SW 1271 (cell line): ENCODE measurements around the gene KRT3.

ENCODE experiments used
- DNase-seq, 2 experiments: peaks; one replicate each; lab custom pipeline; 2025; lab: John Stamatoyannopoulos, UW

The KRT3 gene

DNA sequence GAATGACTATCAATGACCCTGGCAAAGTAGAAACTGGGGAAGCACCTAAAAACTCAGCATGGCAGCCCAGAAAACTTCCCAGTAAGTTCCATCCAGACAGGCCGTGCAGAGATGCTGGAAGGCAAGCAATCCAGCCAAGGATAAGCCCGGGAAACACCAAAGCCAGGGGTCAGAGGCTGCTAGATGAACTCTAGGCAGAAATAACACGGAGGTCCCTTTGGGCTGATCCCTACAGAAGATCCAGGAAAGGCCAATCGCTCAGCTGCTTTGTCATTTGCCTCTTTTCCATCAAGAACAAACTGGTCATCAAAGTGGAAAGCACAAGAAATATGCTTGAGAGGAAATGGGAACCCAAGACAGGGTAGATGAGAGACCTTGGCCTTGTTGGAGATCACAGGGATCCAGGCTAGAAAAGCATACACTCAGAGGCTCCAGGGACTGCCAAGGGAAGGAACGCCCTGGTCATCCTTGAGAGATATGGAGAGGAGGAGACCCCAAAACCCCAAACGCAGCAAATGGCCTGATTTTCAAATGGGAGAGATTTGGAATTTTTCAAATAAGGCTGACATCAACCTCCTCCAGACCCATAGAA, 31.7 kb upstream of the KRT3 start:
- DNase-seq: no peak

DNA sequence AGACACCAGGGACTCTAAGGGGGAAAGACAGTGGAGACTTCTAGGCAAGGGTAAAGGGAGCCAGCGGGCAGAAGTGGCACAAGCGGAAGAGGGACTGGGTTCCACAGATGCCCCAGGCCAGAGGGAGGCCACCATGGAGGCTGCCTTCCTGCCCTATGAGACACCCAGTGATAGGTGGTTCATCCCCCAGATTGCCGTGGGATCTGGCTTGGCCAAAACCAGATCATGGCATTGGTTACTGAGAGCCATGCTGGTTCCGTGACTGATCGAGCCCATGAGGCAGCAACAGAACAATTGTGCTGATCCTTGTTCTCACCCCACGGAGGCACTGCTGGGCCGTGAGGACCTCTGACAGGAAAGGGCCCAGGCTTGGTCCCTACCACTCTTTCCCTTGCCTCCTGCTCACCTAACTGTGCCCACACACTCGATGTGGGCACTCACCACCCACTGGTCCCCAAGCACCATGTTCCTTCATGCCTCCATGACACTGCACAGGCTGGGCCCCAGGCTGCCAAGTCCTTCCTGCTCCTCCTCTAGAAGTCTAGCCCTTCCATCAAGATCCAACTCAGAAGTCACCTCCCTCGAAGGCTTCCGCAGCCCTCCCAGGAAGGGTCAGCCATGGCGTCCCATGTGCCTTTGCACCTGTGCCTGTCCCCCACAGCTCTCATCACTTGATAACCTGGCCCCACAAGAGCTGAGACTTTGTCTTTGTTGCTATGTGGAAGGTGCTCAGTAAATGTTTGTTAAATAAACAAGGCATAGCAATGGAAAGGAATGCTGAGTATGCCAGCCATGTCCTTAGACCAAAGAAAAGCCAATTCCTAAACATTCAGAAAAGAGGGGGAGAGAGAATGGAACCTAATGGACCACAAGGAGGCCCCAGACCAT, 30.9 kb upstream of the KRT3 start:
- DNase-seq: no peak

DNA sequence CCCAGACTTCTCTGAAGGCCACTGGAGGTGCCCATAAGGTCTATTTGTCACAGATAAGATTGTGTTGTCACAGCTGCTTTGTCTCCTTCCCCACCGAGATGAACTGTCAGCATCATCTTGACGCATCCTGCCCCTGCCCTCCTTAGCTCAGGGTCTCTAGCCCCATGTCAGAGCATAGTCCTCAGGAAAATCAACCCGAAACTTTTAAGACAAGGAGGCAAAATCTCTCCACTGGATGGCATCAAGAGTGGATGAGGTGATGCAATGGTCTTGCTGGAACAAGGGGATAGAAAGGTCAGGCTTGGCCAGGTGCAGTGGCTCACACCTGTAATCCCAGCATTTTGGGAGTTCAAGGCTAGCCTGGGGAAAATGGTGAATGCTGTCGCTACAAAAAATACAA, 30.0 kb upstream of the KRT3 start:
- no peak for DNase-seq

DNA sequence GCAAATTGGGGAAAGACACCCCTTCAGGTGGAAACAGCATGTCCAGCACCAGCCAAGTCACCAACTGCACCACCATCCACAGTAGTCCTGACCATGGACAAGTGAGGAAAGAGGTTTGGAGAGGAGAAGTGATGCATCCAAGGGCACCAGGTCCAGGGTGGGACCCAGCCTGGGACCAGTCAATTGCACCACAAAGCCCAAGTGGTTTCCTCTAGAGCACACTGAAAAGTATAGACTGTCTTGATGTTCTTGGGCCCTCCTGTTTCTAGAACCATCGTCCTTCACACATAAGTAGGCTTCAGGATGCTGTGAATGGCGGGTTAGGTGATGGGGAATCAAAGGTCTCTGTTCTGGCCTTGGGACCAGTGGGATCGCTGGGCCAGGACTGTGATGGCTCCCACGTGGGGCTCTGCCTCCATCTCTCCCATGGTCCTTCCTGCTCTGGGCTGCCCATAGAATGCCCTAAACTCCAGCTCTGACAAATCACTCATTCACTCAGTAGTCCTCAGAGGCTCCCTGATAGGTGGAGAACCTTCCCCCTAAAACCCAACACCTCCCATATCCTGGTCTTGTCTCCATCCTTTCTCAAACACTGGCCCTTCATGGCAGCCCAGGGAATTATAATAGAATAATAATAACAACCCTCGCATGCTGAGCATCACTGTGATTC, 29.0 kb upstream of the KRT3 start:
- DNase-seq: no peak

DNA sequence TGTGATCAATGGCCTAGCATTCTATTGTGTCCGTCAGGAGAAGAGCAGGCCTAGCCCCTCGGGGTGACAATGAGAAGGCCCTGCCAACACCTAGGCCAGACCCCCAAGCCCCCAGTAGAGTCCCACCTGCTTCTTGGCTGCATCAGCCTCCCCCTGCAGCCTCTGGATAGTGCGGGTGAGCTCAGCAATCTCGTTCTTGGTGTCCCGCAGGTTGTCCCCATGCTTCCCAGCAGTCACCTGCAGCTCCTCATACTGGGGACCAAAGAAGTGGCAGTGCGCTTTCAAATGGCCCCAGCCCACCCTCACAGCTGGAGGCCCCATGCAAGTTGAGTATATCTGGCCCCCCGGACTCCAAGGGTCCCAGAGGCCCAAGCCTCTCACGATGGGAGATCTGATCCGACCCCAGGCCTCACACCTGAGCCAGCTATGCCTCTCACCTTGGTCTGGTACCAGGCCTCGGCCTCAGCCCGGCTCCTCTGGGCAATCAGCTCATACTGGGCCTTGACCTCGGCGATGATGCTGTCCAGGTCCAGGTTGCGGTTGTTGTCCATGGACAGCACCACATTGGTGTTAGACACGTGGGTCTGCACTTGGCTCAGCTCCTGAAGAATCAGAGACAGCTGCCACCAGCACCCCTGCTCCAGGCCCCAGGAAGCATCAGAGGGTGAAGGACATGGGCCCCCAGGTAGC, 28.0 kb upstream of the KRT3 start:
- no peak for DNase-seq

DNA sequence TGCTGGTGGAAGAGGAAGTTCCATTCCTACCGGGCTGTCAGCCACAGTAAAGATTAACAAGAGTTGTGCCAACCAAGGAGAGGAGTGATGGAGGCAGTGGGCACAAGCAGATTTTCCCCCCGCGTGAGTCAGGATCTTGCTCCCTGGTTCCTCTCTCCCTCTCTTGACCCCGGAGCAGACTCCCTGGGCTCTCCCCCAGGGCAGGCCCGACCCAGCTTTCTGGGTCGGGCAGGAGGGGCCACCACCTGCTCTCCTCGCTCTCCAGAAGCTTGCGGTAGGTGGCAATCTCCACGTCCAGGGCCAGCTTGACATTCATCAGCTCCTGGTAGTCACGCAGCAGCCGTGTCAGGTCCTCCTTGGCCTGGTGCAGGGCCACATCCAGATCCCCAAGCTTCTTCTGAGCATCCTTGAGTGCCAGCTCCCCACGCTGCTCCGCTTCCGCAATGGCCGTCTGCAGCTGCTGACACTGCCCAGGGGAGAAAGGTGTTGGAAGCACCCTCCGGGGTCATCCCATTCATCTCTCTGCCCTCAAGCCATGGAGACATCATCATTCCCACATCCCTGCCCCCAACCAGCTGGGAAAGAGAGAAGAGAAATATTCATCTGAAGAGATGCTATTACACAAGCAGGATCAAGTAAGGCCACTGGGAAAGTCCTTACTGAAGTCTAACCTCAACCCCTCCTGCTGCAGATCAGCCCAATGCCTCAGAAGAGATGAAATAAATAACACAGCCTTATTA, 27.0 kb upstream of the KRT3 start:
- no peak for DNase-seq

DNA sequence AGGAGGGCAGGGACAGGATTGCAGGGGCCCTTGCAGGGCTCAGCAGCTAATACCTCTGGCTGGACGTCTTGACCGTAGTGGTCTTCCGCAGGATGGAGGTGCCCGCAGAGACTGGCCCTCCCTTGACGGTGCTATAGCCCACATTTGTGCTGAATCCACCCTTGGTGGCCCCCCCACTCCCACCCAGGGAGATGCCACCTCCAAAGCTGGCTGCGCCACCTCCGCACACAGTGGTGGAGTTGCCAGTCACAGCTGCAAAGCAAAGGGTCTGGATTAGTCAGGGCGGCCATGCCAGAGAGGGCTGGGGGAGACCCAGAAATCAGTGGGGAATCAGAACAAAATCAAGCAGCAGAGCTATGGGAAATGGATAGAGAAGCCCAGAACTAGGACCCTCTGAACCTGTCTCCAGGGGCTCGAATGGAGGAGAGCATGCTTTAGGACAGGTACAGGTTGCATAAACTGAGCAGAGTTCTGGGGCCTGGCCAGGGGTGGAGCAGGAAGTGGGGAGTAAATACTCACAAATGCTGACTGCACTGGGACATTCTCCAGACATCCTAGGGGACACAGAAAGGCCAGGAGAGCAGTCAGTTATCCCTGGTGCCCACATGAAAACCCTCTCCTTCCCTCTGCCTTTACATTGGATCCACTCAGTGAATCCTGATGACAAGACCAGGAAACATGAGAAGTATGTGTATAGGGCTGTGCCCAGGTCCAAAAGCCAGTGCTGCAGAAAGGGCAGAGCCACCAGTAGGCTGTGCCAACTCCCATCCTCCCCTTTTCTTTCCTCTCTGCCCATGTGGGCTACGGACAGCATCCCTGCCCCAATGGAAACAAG, 26.1 kb upstream of the KRT3 start:
- DNase-seq: peak in 1 of 2 experiments; percentile 43

DNA sequence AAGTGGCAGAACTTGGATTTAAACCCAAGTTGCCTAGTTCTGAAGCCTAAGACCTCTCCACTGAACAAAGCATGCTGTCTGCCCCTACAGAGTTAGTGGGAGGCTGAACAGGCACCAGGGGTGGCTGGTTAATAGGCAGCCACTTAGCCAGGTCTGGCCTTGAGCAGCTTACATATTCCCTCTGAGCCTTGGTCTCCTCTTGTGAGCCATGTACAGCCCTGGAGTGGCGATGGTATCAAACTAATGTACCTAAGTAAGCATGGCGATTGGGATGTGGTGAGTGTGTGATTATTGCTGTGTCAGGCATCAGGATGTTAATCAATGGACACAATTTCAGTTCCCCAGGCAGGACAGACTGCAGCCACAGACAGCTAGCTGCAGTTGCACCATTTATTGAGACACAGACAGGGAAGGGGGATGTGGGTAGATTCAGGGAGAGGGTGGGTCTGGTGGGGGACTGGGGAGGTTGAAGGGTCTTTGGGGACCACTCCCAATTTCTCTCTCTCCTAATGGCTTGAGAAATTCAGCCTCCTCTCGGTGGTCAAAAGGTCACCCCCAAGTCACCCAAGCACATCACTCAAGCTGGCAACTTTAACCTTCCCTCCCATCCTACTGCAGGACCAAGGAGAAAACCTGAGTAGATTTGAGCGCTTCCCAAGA, 25.3 kb upstream of the KRT3 start:
- no peak for DNase-seq

DNA sequence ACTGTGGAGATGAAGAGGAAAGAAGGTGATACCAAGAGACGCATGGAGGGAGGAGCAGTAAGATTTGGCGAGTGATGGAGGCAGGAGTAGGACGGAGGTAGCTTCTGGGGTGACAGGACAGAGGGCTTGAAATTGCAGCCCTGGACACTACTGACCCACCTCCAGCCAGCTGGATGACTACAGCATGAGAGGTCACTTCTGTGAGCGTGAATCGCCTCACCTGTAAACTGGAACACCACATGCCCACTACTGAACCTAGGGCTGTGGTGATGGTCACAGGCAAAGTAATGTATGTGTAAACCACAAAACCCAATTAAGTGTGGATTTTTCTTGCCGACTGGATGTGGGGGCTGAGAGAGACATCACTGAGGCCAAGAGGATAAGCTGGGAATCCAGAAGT, 24.6 kb upstream of the KRT3 start:
- DNase-seq: no peak

DNA sequence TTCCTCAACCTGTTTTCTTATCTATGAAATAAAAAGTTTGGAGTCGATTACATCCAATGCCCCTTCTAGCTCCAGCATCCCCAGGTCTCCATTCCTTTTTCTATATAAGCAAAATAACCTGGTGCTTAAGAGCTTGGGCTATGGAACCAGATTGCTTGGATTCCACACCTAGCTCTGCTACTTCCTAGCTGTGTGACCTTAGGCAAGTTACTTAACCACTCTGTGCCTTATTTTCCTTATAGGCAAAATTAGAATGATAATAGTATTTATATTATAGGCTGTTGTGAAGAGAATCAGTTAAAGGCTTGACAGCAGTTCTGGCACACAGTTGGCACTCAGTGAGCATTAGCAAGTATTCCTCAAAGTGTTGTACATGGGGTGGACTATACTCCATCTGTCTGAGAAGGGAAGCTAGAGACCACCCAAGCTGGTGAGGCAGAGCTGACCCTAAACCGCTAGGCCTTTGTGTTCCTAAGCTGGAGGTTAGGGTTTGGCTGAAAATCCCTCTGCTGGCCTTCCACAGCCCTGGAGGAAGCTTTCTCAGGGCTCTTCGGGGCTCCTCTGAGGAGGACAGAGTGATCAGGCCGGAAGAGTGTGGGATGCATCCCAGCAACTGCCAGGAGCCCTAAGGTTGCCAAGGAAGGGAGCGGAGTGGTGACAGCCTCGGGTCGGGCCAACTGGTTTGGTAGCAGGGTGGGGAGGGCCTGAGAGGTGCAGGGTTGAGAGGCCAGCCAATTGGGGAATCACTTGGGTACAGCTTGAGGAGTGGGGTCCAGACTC, 24.0 kb upstream of the KRT3 start:
- no peak for DNase-seq

DNA sequence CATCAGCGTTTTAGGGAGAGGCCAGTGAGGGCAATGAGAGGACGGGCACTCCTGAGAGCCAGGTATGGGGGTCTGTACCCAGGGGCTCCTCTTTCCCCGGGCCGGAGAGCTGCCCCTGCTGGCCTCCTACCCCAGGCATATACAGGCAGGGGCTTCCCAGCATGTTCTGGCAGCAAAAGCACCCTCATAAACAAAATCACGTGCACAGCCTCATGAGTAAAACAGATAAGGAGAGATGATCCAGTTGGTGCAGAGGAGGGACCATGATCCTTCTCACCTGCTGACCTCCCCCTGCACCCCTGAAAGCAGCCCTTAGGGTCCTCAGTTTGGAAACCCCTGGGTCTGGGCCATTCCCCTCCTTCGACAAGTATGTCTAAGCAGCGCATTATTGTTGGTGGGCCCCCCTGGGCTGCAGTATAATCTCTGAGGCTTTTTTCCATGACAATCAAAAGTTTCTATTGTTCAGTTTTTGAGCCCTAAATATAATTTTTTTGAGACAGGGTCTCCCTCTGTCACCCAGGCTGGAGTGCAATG, 23.0 kb upstream of the KRT3 start:
- DNase-seq: no peak

DNA sequence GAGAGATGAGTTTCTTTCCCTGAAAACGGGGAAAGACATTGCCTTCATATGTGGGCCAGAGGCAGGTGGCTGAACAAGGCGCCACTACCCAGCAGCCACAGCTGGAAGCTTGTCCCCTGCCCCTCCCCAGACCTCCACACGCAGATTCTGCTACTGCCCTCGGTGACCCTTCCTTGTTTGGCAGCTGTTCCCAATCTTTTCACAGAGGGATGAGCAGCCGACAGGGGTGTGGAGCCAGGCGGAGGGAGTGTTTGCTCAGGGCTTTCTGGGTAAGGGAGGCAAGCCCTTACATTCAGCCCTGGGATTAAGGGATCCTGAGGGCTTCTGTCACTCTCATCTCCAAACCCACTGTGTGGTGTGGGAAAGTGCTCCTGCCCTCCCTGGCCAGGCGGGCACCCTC, 22.5 kb upstream of the KRT3 start:
- DNase-seq: no peak

DNA sequence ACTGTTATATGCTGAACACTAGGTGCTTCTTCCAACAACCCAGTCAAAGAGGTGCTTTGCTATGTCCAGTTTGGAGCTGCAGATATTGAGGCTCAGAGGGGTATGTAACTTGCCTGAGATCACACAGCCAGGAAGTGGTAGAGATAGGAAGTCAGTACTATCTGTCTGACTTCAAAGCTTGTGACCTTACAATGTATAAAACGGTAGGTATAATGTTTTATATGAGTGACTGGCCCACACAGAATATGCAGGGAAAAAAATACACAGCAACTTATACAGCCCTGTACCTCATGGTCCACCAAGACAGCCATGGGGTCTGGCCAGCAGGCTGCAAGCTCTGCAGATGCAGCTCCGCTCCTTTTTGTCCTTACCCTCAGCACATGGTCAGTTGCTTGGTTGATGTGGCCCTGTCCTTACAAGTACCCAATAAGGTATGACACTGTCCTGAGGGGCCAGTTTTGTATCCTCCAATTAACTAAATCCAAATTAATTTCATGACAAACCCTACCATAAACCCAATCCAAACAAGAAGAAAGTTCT, 21.9 kb upstream of the KRT3 start:
- no peak for DNase-seq

DNA sequence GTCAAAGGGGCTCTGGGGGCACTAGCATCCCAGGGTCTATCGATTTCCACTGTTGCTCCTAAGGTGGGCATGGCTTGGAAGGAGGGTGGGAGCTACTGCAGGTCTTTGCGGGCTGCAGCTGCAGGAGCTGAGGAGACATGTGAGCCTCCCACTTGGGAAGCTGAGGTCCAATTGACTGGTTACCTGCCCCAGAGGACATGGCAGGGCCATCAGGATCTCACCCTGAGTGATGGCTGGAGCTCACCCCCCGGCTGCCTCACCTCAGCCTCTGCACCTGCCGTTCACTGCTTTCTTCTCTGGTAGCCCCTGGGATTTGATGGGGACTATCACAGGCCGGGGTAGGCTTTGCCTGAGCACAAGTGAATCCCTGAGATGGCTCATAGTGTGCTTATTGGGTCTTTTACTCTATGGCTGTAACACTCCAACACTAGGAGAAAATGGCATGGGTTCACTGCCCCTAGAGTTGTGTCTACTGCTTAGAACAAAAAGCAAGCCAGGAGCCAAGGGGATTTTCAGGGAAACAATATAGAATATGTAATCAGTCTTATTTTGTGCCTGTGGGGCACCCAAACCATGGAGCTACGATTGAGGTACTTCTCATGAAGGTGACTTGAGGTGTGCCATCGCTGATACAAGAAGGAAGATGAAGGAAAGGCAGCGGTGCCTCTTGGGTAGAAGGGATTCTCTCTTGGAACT, 21.2 kb upstream of the KRT3 start:
- no peak for DNase-seq

DNA sequence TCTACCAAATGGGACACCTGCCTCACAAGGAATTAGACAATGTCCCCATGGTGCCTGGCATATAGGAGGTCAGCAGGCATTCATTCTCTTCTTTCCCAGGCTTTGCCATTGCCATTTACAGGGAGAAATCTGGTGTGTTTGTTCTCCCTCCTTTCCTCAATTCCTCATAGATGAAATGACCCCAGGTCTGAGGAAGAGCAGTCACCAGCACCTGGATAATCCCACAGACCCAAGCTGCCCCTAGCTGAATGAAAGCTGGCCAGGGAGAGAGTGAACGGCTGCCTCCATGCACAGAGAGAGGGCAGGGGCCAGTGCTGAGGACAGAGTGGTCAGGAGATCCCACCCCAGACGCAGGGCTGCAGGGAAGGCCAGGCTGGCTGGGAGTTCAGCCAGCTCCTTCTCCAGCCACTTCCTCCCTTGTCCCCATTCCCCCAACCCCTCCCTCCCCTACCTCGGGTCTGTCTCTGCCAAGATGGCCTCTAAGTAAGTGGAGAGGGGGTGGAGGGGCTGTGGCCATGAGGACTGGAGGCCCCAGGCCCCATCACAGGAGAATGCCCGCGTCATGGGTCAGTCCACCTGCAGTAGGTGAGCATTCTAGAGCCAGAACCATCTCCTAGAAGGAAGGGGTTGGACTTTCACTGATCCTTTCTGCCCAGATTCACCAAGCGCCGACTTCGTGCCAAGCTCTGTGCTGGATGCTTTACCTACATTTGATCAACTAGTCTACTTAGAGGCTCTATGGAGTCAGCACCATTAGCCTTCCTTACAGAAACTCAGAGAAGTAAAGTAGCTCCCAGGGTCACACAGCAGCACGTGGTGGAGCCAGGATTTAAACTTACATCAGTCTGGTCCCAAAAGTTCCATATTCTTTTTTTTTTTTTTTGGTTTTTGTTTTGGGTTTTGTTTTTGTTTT, 20.0 kb upstream of the KRT3 start:
- no peak for DNase-seq

DNA sequence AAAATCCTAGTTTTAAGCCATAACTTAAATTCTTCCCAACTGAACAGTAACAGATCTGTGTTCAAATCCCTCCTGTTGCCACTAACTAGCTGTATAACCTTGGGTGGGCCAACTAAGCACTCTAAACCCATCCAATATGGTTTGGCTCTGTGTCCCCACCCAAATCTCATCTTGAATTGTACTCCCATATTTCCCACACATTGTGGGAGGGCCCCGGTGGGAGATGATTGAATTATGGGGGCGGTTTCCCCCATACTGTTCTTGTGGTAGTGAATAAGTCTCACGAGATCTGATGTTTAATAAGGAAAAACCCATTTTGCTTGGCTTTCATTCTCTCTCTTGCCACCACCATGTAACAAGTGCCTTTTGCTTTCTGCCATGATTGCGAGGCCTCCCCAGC, 19.2 kb upstream of the KRT3 start:
- DNase-seq: no peak

DNA sequence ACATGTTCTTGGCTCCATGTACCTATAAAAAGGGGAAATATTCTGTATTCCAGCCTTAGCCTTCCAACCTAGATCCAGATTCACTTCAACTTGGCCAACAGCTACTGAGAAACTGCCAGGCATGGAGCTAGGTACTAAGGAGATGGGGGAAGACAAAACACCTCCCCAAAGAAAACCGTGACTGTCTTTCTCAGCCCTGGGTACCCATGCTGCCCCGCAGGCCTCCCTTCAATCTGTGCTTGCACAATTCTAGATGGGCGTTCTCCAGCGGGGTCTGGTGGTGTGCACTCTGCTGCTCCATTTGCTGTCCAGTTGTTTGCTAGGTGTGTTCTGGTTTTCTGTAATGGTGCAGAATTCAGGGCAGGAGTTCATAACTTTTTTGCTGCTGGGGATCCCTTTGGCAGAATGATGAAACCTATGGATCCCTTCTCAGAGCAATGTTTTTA, 18.8 kb upstream of the KRT3 start:
- no peak for DNase-seq
